ENCODE results near the gene NELFE.
"Not testable (repeated sequence)": the region's sequence is repeated elsewhere in the genome, so short reads cannot be mapped to it uniquely, and the experiment has no call there.

Gene NELFE

GRCh38 chr6:31949926-31950548 lies 8.7 kb downstream of the NELFE start:
- Mint-ChIP-seq H3K9me3 (no peaks in the 10 kb centered on the region), H3K4me1 (peaks cover 7 to 12% of the 10 kb centered on the region in 2 donors), H3K27me3 (peaks cover 6% of the 10 kb centered on the region in 2 donors), H3K27ac (no peak overlapping the region), H3K4me3 (no peak overlapping the region), H3K36me3 (peaks cover 23 to 32% of the 10 kb centered on the region in 2 donors)
- DNase-seq (no peak), ATAC-seq (replicated peaks) (no peak)

GRCh38 chr6:31948753-31949413 lies 9.9 kb downstream of the NELFE start:
- no peak for DNase-seq
- no peak for ATAC-seq (replicated peaks)
- no peak overlapping the region for H3K4me3 Mint-ChIP-seq
- H3K27me3 Mint-ChIP-seq: peaks cover 11 to 17% of the 10 kb centered on the region in 2 donors
- no peaks in the 10 kb centered on the region for H3K9me3 Mint-ChIP-seq
- no peak overlapping the region for H3K27ac Mint-ChIP-seq
- peaks cover 7 to 12% of the 10 kb centered on the region in 2 donors for H3K4me1 Mint-ChIP-seq
- peaks cover 13 to 23% of the 10 kb centered on the region in 2 donors for H3K36me3 Mint-ChIP-seq

- no peak for ATAC-seq (replicated peaks)
- H3K4me3 Mint-ChIP-seq: no peak overlapping the region
- H3K27ac Mint-ChIP-seq: peak overlapping the region; percentile 63
Measured at GRCh38 chr6:31948306-31948705, 10.5 kb downstream of the NELFE start.

GRCh38 chr6:31947864-31948263 lies 10.9 kb downstream of the NELFE start:
- peak overlapping the region; percentile 3 for H3K27ac Mint-ChIP-seq
- no peak for ATAC-seq (replicated peaks)
- H3K9me3 Mint-ChIP-seq: no peaks in the 10 kb centered on the region
- H3K27me3 Mint-ChIP-seq: peaks cover 19 to 26% of the 10 kb centered on the region in 2 donors
- H3K36me3 Mint-ChIP-seq: peaks cover 3 to 13% of the 10 kb centered on the region in 2 donors
- DNase-seq: no peak
- H3K4me3 Mint-ChIP-seq: no peak overlapping the region
- peaks cover 0 to 8% of the 10 kb centered on the region in 2 donors for H3K4me1 Mint-ChIP-seq

More at GRCh38 chr6:31948306-31948705, 10.5 kb downstream of the NELFE start:
- Mint-ChIP-seq H3K4me1 (peaks cover 4 to 11% of the 10 kb centered on the region in 2 donors), H3K27me3 (peaks cover 17 to 23% of the 10 kb centered on the region in 2 donors), H3K9me3 (no peaks in the 10 kb centered on the region), H3K36me3 (peaks cover 7 to 17% of the 10 kb centered on the region in 2 donors)
- DNase-seq: no peak

GRCh38 chr6:31947070-31947675 lies 11.6 kb downstream of the NELFE start:
- Mint-ChIP-seq H3K4me1 (peaks cover 0 to 8% of the 10 kb centered on the region in 2 donors), H3K36me3 (peaks cover 0 to 10% of the 10 kb centered on the region in 2 donors)
- no peak for ATAC-seq (replicated peaks)

GRCh38 chr6:31946370-31946885 lies 12.3 kb downstream of the NELFE start:
- Mint-ChIP-seq H3K9me3 (no peaks in the 10 kb centered on the region), H3K36me3 (peaks cover 0 to 10% of the 10 kb centered on the region in 2 donors), H3K4me3 (no peak overlapping the region), H3K27ac (no peak overlapping the region), H3K27me3 (peaks cover 27 to 36% of the 10 kb centered on the region in 2 donors), H3K4me1 (peaks cover 0 to 8% of the 10 kb centered on the region in 2 donors)
- ATAC-seq (replicated peaks) (no peak), DNase-seq (no peak)

More at GRCh38 chr6:31947070-31947675, 11.6 kb downstream of the NELFE start:
- H3K4me3 Mint-ChIP-seq: no peak overlapping the region
- no peak for DNase-seq
- H3K27me3 Mint-ChIP-seq: peaks cover 25 to 33% of the 10 kb centered on the region in 2 donors
- H3K9me3 Mint-ChIP-seq: no peaks in the 10 kb centered on the region
- H3K27ac Mint-ChIP-seq: no peak overlapping the region

- Mint-ChIP-seq H3K4me3 (no peak within 1 kb of the TSS), H3K27ac (no peak within 1 kb of the TSS), H3K4me1 (peaks cover 0 to 8% of the 10 kb centered on the region in 2 donors), H3K9me3 (no peaks in the 10 kb centered on the region), H3K27me3 (peaks cover 27 to 36% of the 10 kb centered on the region in 2 donors), H3K36me3 (peaks cover 0 to 4% of the 10 kb centered on the region in 2 donors)
- peak; percentile 35 to 38 for ATAC-seq (replicated peaks)
- DNase-seq: no peak
Measured at GRCh38 chr6:31945507-31946369, 13.0 kb downstream of the NELFE start, which contains the start of gene CFB. TSS of gene CFB (plus strand) at chr6:31946095. CDS start at chr6:31946222, 127 bp downstream.

- Mint-ChIP-seq H3K9me3 (no peaks in the 10 kb centered on the region), H3K4me3 (no peak overlapping the region), H3K27ac (no peak overlapping the region), H3K27me3 (peaks cover 27 to 41% of the 10 kb centered on the region in 2 donors), H3K4me1 (peaks cover 0 to 8% of the 10 kb centered on the region in 2 donors), H3K36me3 (peaks cover 0 to 3% of the 10 kb centered on the region in 2 donors)
- no peak for ATAC-seq (replicated peaks)
- no peak for DNase-seq
Measured at GRCh38 chr6:31945154-31945506, 13.6 kb downstream of the NELFE start.

GRCh38 chr6:31943742-31944141 lies 15.0 kb downstream of the NELFE start:
- Mint-ChIP-seq H3K27me3 (peaks cover 27 to 41% of the 10 kb centered on the region in 2 donors), H3K4me1 (peaks cover 0 to 8% of the 10 kb centered on the region in 2 donors), H3K36me3 (no peaks in the 10 kb centered on the region), H3K4me3 (no peak overlapping the region), H3K27ac (no peak overlapping the region), H3K9me3 (no peaks in the 10 kb centered on the region)
- ATAC-seq (replicated peaks) (no peak), DNase-seq (no peak)

- no peaks in the 10 kb centered on the region for H3K36me3 Mint-ChIP-seq
- H3K9me3 Mint-ChIP-seq: no peaks in the 10 kb centered on the region
- peaks cover 23 to 38% of the 10 kb centered on the region in 2 donors for H3K27me3 Mint-ChIP-seq
- peaks cover 0 to 2% of the 10 kb centered on the region in 2 donors for H3K4me1 Mint-ChIP-seq
- H3K4me3 Mint-ChIP-seq: no peak overlapping the region
- ATAC-seq (replicated peaks) (no peak), DNase-seq (no peak)
- H3K27ac Mint-ChIP-seq: no peak overlapping the region
Measured at GRCh38 chr6:31940256-31940664, 18.5 kb downstream of the NELFE start.

GRCh38 chr6:31935823-31936222 lies 22.9 kb downstream of the NELFE start:
- no peak for ATAC-seq (replicated peaks)
- Mint-ChIP-seq H3K4me3 (no peak overlapping the region), H3K27me3 (peaks cover 12 to 15% of the 10 kb centered on the region in 2 donors), H3K4me1 (no peaks in the 10 kb centered on the region), H3K27ac (no peak overlapping the region), H3K9me3 (no peaks in the 10 kb centered on the region), H3K36me3 (no peaks in the 10 kb centered on the region)
- no peak for DNase-seq

GRCh38 chr6:31935021-31935420 lies 23.8 kb downstream of the NELFE start:
- H3K27ac Mint-ChIP-seq: no peak overlapping the region
- H3K4me3 Mint-ChIP-seq: no peak overlapping the region
- DNase-seq (no peak), ATAC-seq (replicated peaks) (no peak)
- H3K9me3 Mint-ChIP-seq: no peaks in the 10 kb centered on the region
- H3K4me1 Mint-ChIP-seq: no peaks in the 10 kb centered on the region
- H3K36me3 Mint-ChIP-seq: no peaks in the 10 kb centered on the region
- H3K27me3 Mint-ChIP-seq: peaks cover 9 to 12% of the 10 kb centered on the region in 2 donors

GRCh38 chr6:31933537-31933936 lies 25.2 kb downstream of the NELFE start:
- no peaks in the 10 kb centered on the region for H3K36me3 Mint-ChIP-seq
- H3K4me3 Mint-ChIP-seq: no peak overlapping the region
- H3K4me1 Mint-ChIP-seq: no peaks in the 10 kb centered on the region
- DNase-seq (no peak), ATAC-seq (replicated peaks) (no peak)
- no peaks in the 10 kb centered on the region for H3K9me3 Mint-ChIP-seq
- H3K27me3 Mint-ChIP-seq: peaks cover 9 to 15% of the 10 kb centered on the region in 2 donors
- no peak overlapping the region for H3K27ac Mint-ChIP-seq

- H3K9me3 Mint-ChIP-seq; H3K27ac Mint-ChIP-seq; H3K36me3 Mint-ChIP-seq; ATAC-seq (replicated peaks); H3K4me1 Mint-ChIP-seq; H3K4me3 Mint-ChIP-seq; DNase-seq: not testable (repeated sequence)
- peaks cover 15 to 16% of the 10 kb centered on the region in 2 donors for H3K27me3 Mint-ChIP-seq
Measured at GRCh38 chr6:31932137-31932536, 26.6 kb downstream of the NELFE start.

Measured in stimulated activated naive B cell treated with anti-CD40 and anti-IgM and Interleukin-4, amounts not matched to agents 10 μg/mL and 1 μg/mL and 100 μg/mL, for 72 hours (primary cell).